GM23248 (cell line): ENCODE measurements around the gene ZBTB12.

Source experiments
- EZH2 ChIP-seq: fragments of 200-600 bp; sonication (generic); IDR thresholded peaks from 2 replicates; pipeline ENCODE4 v1.6.1; 2018; ENCODE audit warnings: antibody characterized with exemption, mild to moderate bottlenecking; ENCODE audit not compliant: insufficient read depth, poor library complexity, severe bottlenecking
- EZH2phosphoT487 ChIP-seq: fragments of 200-600 bp; sonication (generic); IDR thresholded peaks from 2 replicates; pipeline ENCODE4 v1.6.1; 2018; ENCODE audit warnings: antibody characterized with exemption, moderate library complexity, mild to moderate bottlenecking, low read depth; ENCODE audit not compliant: insufficient read depth

DNA sequence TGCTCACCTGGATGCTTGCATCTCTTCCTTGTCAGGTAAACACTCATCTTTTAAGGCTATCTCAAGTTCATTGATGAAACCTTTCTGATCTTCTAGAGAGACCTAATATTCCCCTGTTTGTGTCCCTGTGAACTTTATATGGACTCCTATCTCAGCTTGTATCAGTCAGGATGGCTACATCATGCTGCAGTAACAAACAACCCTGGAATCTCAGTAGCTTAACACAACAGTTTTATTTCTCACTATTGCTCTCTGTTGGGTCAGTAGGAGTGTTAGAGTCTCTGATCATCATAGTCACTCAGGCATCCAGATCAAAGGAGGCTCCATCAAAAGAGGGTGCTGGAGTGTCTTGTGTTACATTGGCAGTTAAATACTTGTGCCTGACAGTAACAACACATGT is 13.5 kb upstream of the ZBTB12 start:
- no peak for TF ChIP-seq EZH2
- no peak for TF ChIP-seq EZH2phosphoT487
